Measurements from ENCODE around the gene ITLN2. TPM values are rescaled to one million over a fixed set of nuclear protein-coding genes. Genes with fewer than 3 reads are reported as not detected.

Gene ITLN2
- polyA plus RNA-seq, 1 of the 3 experiments (the other 2 are of a cell fraction), result not detected

- POLR2A ChIA-PET, result no interaction called here
- Histone ChIP-seq H2AFZ (ENCODE audit: low read depth) (no peak overlapping the region), H3K9ac (no peak overlapping the region), H3K36me3 (replicated peaks in 1 of 2; ENCODE audit: control insufficient read depth in 1 of 2, insufficient read depth in 2 of 2, low read length in 1 of 2) (no peaks in the 10 kb centered on the region), H3K79me2 (ENCODE audit: insufficient read depth) (no peaks in the 10 kb centered on the region), H3K9me3 (no peaks in the 10 kb centered on the region), H3K27me3 (ENCODE audit: insufficient read depth) (no peaks in the 10 kb centered on the region), H3K9me2 (no peaks in the 10 kb centered on the region), H3K4me3 (ENCODE audit: low read depth in 2 of 2, low read length in 1 of 2) (no peak overlapping the region), H3F3A (replicated peaks; ENCODE audit: insufficient read depth) (peaks cover 12% of the 10 kb centered on the region), H4K20me1 (ENCODE audit: insufficient read depth) (no peaks in the 10 kb centered on the region), H3K4me2 (no peak overlapping the region), H3K4me1 (ENCODE audit: control insufficient read depth in 1 of 2, insufficient read depth in 2 of 2, low read depth in 1 of 2, low read length in 1 of 2) (peaks cover 0 to 4% of the 10 kb centered on the region in 2 experiments; a peak in 2 of 4 replicates), H3K27ac (ENCODE audit: low read depth in 2 of 2, low read length in 1 of 2) (no peak overlapping the region)
- CTCF ChIA-PET, result interaction anchor here (0.6 to 3.7 kb wide), 2 partner anchors 9 to 72 kb away, joined by 3 to 23 read pairs; no protein-coding TSS in a partner anchor
- no peak for DNase-seq
- TF ChIP-seq USF2 (IDR thresholded peaks at IDR 0.05; ENCODE audit: borderline replicate concordance, low read depth, low read length) (no peak), MEF2A (IDR thresholded peaks at IDR 0.05; ENCODE audit: borderline replicate concordance, low read depth) (no peak), POLR2AphosphoS5 (IDR thresholded peaks at IDR 0.05; ENCODE audit: low read depth, low read length) (no peak), GABPA (IDR thresholded peaks at IDR 0.05; ENCODE audit: low read depth) (no peak), JUND (IDR thresholded peaks at IDR 0.05) (no peak), CHD2 (IDR thresholded peaks at IDR 0.05; ENCODE audit: low read length, partially characterized antibody) (no peak), EP300 (IDR thresholded peaks at IDR 0.05; ENCODE audit: borderline replicate concordance in 1 of 2, low read depth in 1 of 2, low read length in 1 of 2) (no peak), SIN3A (IDR thresholded peaks at IDR 0.05; ENCODE audit: borderline replicate concordance, low read depth, low read length) (no peak), FOXJ3 (CRISPR knock-in tag; IDR thresholded peaks at IDR 0.05) (no peak), MXI1 (IDR thresholded peaks at IDR 0.05; ENCODE audit: low read depth, low read length) (no peak), TCF12 (IDR thresholded peaks at IDR 0.05) (no peak), REST (IDR thresholded peaks at IDR 0.05; ENCODE audit: low read depth, low read length) (no peak), GATA2 (CRISPR knock-in tag; IDR thresholded peaks at IDR 0.05) (no peak), FOXM1 (IDR thresholded peaks at IDR 0.05; ENCODE audit: low read depth) (no peak)
- TF ChIP-seq, protein P1, sequence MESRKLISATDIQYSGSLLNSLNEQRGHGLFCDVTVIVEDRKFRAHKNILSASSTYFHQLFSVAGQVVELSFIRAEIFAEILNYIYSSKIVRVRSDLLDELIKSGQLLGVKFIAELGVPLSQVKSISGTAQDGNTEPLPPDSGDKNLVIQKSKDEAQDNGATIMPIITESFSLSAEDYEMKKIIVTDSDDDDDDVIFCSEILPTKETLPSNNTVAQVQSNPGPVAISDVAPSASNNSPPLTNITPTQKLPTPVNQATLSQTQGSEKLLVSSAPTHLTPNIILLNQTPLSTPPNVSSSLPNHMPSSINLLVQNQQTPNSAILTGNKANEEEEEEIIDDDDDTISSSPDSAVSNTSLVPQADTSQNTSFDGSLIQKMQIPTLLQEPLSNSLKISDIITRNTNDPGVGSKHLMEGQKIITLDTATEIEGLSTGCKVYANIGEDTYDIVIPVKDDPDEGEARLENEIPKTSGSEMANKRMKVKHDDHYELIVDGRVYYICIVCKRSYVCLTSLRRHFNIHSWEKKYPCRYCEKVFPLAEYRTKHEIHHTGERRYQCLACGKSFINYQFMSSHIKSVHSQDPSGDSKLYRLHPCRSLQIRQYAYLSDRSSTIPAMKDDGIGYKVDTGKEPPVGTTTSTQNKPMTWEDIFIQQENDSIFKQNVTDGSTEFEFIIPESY (IDR thresholded peaks at IDR 0.05; ENCODE audit: borderline replicate concordance, low read depth), result no peak
- 90% methylated on average over 2 of the region's 5 CpGs for WGBS (ENCODE audit: low lambda C conversion rate)
Measured at GRCh38 chr1:160999376-160999775, 44.8 kb upstream of the ITLN2 start.
